Smooth muscle cell of the umbilical artery (primary cell): ENCODE data around the gene GREM2. TPM values are rescaled to one million over a fixed set of nuclear protein-coding genes. Genes with fewer than 3 reads are reported as not detected.

Experiments
- total RNA-seq: library from RNA; depleted of rRNA; stranded (reverse); fragments of >200 nt; gene quantifications from 2 replicates; pipeline ENCODE4 v1.2.3, GENCODE V29; 2014

Gene GREM2
- 0.59 TPM in 1 of 2 replicates, not detected in the other for total RNA-seq

GRCh38 chr1:240611619-240612480 is at the start of gene GREM2:
Gene GREM2, minus strand, starts transcription at chr1:240612155. Its CDS starts 118,680 bp downstream, at chr1:240493475.

